ENCODE data around the gene TRIM15.

GRCh38 chr6:30143780-30144179, 19.6 kb upstream of the TRIM15 start:
- TF ChIP-seq EZH2 (IDR thresholded peaks at IDR 0.05; ENCODE audit: borderline replicate concordance, low read depth, low read length, severe bottlenecking), result no peak
- TF ChIP-seq FOS (IDR thresholded peaks at IDR 0.05; ENCODE audit: borderline replicate concordance, insufficient read depth, low read length), result no peak
- no peak for TF ChIP-seq POLR2A (IDR thresholded peaks at IDR 0.05; ENCODE audit: low read depth, low read length)
- no peak for TF ChIP-seq CTCF (IDR thresholded peaks at IDR 0.05; ENCODE audit: extremely low read depth in 1 of 2, insufficient read depth in 1 of 2, low read depth in 1 of 2, low read length in 2 of 2)

Measured in endothelial cell of umbilical vein (primary cell).